ENCODE data around the gene TNXB.
A peak's percentile ranks its signal among the peaks of the same experiment; 100 is the strongest.
"Not testable (repeated sequence)": the region's sequence is repeated elsewhere in the genome, so short reads cannot be mapped to it uniquely, and the experiment has no call there.

The TNXB gene

GRCh38 chr6:32109765-32110160, 625 bp upstream of the TNXB start:
- DNase-seq, result no peak

- no peak for DNase-seq
Observed at GRCh38 chr6:32108727-32109113, 418 bp downstream of the TNXB start.

- no peak for DNase-seq
Observed at GRCh38 chr6:32108094-32108627, 977 bp downstream of the TNXB start.

- DNase-seq, result no peak
Observed at GRCh38 chr6:32107406-32107805, 1.7 kb downstream of the TNXB start.

- DNase-seq, result no peak
Observed at GRCh38 chr6:32105433-32105832, 3.7 kb downstream of the TNXB start.

- DNase-seq, result no peak
Observed at GRCh38 chr6:32102255-32102654, 6.9 kb downstream of the TNXB start.

GRCh38 chr6:32100251-32100650, 8.9 kb downstream of the TNXB start:
- not testable (repeated sequence) for DNase-seq

- no peak for DNase-seq
Observed at GRCh38 chr6:32097364-32097763, 11.8 kb downstream of the TNXB start.

- no peak for DNase-seq
Observed at GRCh38 chr6:32096394-32097258, 12.5 kb downstream of the TNXB start.

- no peak for DNase-seq
Observed at GRCh38 chr6:32096087-32096393, 13.1 kb downstream of the TNXB start.

- DNase-seq, result no peak
Observed at GRCh38 chr6:32095338-32096086, 13.6 kb downstream of the TNXB start.

- DNase-seq, result no peak
Observed at GRCh38 chr6:32092760-32093497, 16.2 kb downstream of the TNXB start.

- DNase-seq, result no peak
Observed at GRCh38 chr6:32089082-32089828, 19.9 kb downstream of the TNXB start.

GRCh38 chr6:32088487-32089049, 20.6 kb downstream of the TNXB start:
- DNase-seq, result no peak

GRCh38 chr6:32087574-32088486, 21.3 kb downstream of the TNXB start:
- DNase-seq, result peak; percentile 52

GRCh38 chr6:32086661-32087573, 22.2 kb downstream of the TNXB start:
- no peak for DNase-seq

GRCh38 chr6:32085759-32086459, 23.2 kb downstream of the TNXB start:
- DNase-seq, result no peak

GRCh38 chr6:32084780-32085179, 24.4 kb downstream of the TNXB start:
- DNase-seq, result no peak

All from T-helper 9 cell (primary cell).